ENCODE data around the gene PRF1. TPM values are rescaled to one million over a fixed set of nuclear protein-coding genes. Genes with fewer than 3 reads are reported as not detected.

PRF1 gene
- total RNA-seq, 4 donors from 2014 or later = 0.26 to 7.3 (median 6.5) TPM

- H3K36me3 ChIP-seq = no peaks in the 10 kb centered on the region
- H3K4me3 ChIP-seq = no peak overlapping the region
- H3K27me3 ChIP-seq = no peaks in the 10 kb centered on the region
- no peaks in the 10 kb centered on the region for H3K9me3 ChIP-seq
- DNase-seq = no peak
- TF ChIP-seq POLR2A (IDR thresholded peaks at IDR 0.05) = no peak
- no peak for TF ChIP-seq CTCF (IDR thresholded peaks at IDR 0.05)
- H3K27ac ChIP-seq = no peak overlapping the region
- 68 to 70% methylated on average over 2 to 3 of the region's 3 CpGs for WGBS, 2 donors
- peaks cover 14 to 37% (median 15%) of the 10 kb centered on the region in 3 donors for H3K4me1 ChIP-seq
- intact Hi-C loops (cut with DNase I) = no loop called here
Observed at GRCh38 chr10:70579234-70580002, 23.1 kb downstream of the PRF1 start.

GRCh38 chr10:70578371-70578947, 24.1 kb downstream of the PRF1 start:
- Histone ChIP-seq H3K36me3 (no peaks in the 10 kb centered on the region), H3K27ac (no peak overlapping the region), H3K9me3 (no peaks in the 10 kb centered on the region), H3K4me3 (no peak overlapping the region), H3K27me3 (no peaks in the 10 kb centered on the region), H3K4me1 (peaks cover 17 to 44% (median 21%) of the 10 kb centered on the region in 3 donors)
- no peak for TF ChIP-seq POLR2A (IDR thresholded peaks at IDR 0.05)
- TF ChIP-seq CTCF (IDR thresholded peaks at IDR 0.05) = no peak
- intact Hi-C loops (cut with DNase I) = no loop called here
- WGBS, 2 donors = 48 to 54% methylated on average over 7 of the region's 7 CpGs
- DNase-seq = no peak

GRCh38 chr10:70576803-70577517, 25.6 kb downstream of the PRF1 start:
- intact Hi-C loops (cut with DNase I) = no loop called here
- DNase-seq = no peak
- H3K36me3 ChIP-seq = no peaks in the 10 kb centered on the region
- WGBS, 2 donors = 64 to 93% methylated on average over 2 of the region's 2 CpGs
- H3K27ac ChIP-seq = peak overlapping the region in 1 of 4 donors; percentile 16
- no peak for TF ChIP-seq POLR2A (IDR thresholded peaks at IDR 0.05)
- TF ChIP-seq CTCF (IDR thresholded peaks at IDR 0.05) = no peak
- H3K9me3 ChIP-seq = no peaks in the 10 kb centered on the region
- H3K4me3 ChIP-seq = no peak overlapping the region
- no peaks in the 10 kb centered on the region for H3K27me3 ChIP-seq
- peaks cover 21 to 50% (median 21%) of the 10 kb centered on the region in 3 donors for H3K4me1 ChIP-seq

GRCh38 chr10:70575874-70576802, 26.4 kb downstream of the PRF1 start:
- H3K4me1 ChIP-seq = peaks cover 21 to 50% (median 21%) of the 10 kb centered on the region in 3 donors
- 17 to 24% methylated on average over 11 to 12 of the region's 12 CpGs for WGBS, 2 donors
- H3K27me3 ChIP-seq = no peaks in the 10 kb centered on the region
- peak overlapping the region in 1 of 4 donors; percentile 16 for H3K27ac ChIP-seq
- intact Hi-C loops (cut with DNase I) = no loop called here
- DNase-seq = no peak
- peak overlapping the region in 1 of 4 donors; percentile 12 for H3K4me3 ChIP-seq
- TF ChIP-seq CTCF (IDR thresholded peaks at IDR 0.05) = no peak
- H3K9me3 ChIP-seq = no peaks in the 10 kb centered on the region
- H3K36me3 ChIP-seq = no peaks in the 10 kb centered on the region

Data from esophagus squamous epithelium (tissue), 5 donors.